Thyroid gland (tissue), 4 donors: Measurements from ENCODE around the gene TMEM116. TPM values are rescaled to one million over a fixed set of nuclear protein-coding genes. Genes with fewer than 3 reads are reported as not detected.

Source experiments
- DNase-seq, 2 donors: peaks; one replicate each; pipeline ENCODE4 v3.0.0-alpha.2; 2019
- H3K27ac ChIP-seq, 3 donors: fragments of 200-600 bp; sonication (generic); 1 replicate in 2 of 3; 2 replicates in 1 of 3; pipeline ENCODE4 v1.5.1; 2016 to 2019; ENCODE audit warnings: mild to moderate bottlenecking in 1 of 3, moderate library complexity in 1 of 3
- H3K27me3 ChIP-seq: fragments of 200-600 bp; sonication (generic); one replicate; pipeline ENCODE4 v1.5.1; 2019
- H3K36me3 ChIP-seq, 2 donors: fragments of 200-600 bp; sonication (generic); one replicate each; pipeline ENCODE4 v1.5.1; 2016 to 2019
- H3K4me1 ChIP-seq, 2 donors: fragments of 200-600 bp; sonication (generic); one replicate each; pipeline ENCODE4 v1.5.1; 2017 to 2019
- H3K4me3 ChIP-seq, 3 donors: fragments of 200-600 bp; sonication (generic); replicated peaks in 1 of 3; 1 replicate in 2 of 3; 2 replicates in 1 of 3; pipeline ENCODE4 v1.5.1; 2016; ENCODE audit warnings: mild to moderate bottlenecking in 1 of 3
- H3K9me3 ChIP-seq: fragments of 200-600 bp; sonication (generic); one replicate; pipeline ENCODE4 v1.5.1; 2017
- POLR2A ChIP-seq, 2 donors: fragments of 450-650 bp; IDR thresholded peaks; one replicate each; pipeline ENCODE4 v1.6.1; 2017; ENCODE audit warnings: antibody characterized with exemption in 2 of 2, mild to moderate bottlenecking in 2 of 2, moderate library complexity in 1 of 2
- WGBS, 2 donors: methylation state at CpG; one replicate each; pipeline ENCODE4 v1.1.5; 2017; 5-methylcytosine and 5-hydroxymethylcytosine counted together
- intact Hi-C: fragments of 100-400 bp; cut with DNase I; formaldehyde crosslinking; loops from one replicate; pipeline ENCODE4 v1.15.1; 2023
- microRNA-seq: library from miRNA; unstranded; fragments of <30 nt; microRNA quantifications from one replicate; pipeline ENCODE4, GENCODE V29; 2016
- small RNA-seq: library from RNA; depleted of rRNA; stranded (forward); fragments of <200 nt; gene quantifications from one replicate; pipeline ENCODE3, GENCODE V24; 2016
- total RNA-seq, 4 donors: library from RNA; depleted of rRNA; stranded (reverse); fragments of >200 nt; gene quantifications; one replicate each; pipeline ENCODE4 v1.2.3, GENCODE V29; 2016
- TF ChIP-seq, protein P1 (sequence below), 6 experiments: fragments of 200-600 bp in 3 of 6; fragments of 450-650 bp in 3 of 6; sonication (generic) in 3 of 6; IDR thresholded peaks; one replicate each; pipeline ENCODE4 v1.5.1; 2016 to 2019; ENCODE audit warnings: antibody characterized with exemption in 6 of 6, mild to moderate bottlenecking in 2 of 6, inconsistent platforms in 1 of 6, moderate library complexity in 1 of 6

The TMEM116 gene
- total RNA-seq, 4 donors from 2014 or later: 20.0 to 33.0 (median 26.6) TPM

GRCh38 chr12:111894556-111894955, 118.4 kb downstream of the TMEM116 start:
- intact Hi-C loops: no loop called here
- Histone ChIP-seq H3K4me3 (no peak overlapping the region), H3K27ac (no peak overlapping the region), H3K4me1 (no peaks in the 10 kb centered on the region), H3K9me3 (no peaks in the 10 kb centered on the region), H3K36me3 (peaks cover 8 to 23% of the 10 kb centered on the region in 2 donors), H3K27me3 (no peaks in the 10 kb centered on the region)
- TF ChIP-seq, protein P1, sequence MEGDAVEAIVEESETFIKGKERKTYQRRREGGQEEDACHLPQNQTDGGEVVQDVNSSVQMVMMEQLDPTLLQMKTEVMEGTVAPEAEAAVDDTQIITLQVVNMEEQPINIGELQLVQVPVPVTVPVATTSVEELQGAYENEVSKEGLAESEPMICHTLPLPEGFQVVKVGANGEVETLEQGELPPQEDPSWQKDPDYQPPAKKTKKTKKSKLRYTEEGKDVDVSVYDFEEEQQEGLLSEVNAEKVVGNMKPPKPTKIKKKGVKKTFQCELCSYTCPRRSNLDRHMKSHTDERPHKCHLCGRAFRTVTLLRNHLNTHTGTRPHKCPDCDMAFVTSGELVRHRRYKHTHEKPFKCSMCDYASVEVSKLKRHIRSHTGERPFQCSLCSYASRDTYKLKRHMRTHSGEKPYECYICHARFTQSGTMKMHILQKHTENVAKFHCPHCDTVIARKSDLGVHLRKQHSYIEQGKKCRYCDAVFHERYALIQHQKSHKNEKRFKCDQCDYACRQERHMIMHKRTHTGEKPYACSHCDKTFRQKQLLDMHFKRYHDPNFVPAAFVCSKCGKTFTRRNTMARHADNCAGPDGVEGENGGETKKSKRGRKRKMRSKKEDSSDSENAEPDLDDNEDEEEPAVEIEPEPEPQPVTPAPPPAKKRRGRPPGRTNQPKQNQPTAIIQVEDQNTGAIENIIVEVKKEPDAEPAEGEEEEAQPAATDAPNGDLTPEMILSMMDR (IDR thresholded peaks at IDR 0.05): no peak
- no peak for TF ChIP-seq POLR2A (IDR thresholded peaks at IDR 0.05)
- DNase-seq: no peak
- WGBS, 2 donors: 89 to 90% methylated on average over 5 of the region's 5 CpGs

GRCh38 chr12:111893287-111893686, 119.7 kb downstream of the TMEM116 start:
- H3K36me3 ChIP-seq: peaks cover 20 to 33% of the 10 kb centered on the region in 2 donors
- 41 to 44% methylated on average over 2 of the region's 2 CpGs for WGBS, 2 donors
- H3K4me1 ChIP-seq: no peaks in the 10 kb centered on the region
- DNase-seq: peak; percentile 12 to 40
- intact Hi-C loops: no loop called here
- peak overlapping the region in 2 of 3 donors; percentile 7 for H3K27ac ChIP-seq
- TF ChIP-seq, protein P1 (IDR thresholded peaks at IDR 0.05): no peak
- H3K9me3 ChIP-seq: no peaks in the 10 kb centered on the region
- no peak overlapping the region for H3K4me3 ChIP-seq
- H3K27me3 ChIP-seq: no peaks in the 10 kb centered on the region

GRCh38 chr12:111887926-111888745, 124.8 kb downstream of the TMEM116 start:
- TF ChIP-seq POLR2A (IDR thresholded peaks at IDR 0.05): no peak
- Histone ChIP-seq H3K4me1 (no peaks in the 10 kb centered on the region), H3K9me3 (no peaks in the 10 kb centered on the region), H3K27me3 (no peaks in the 10 kb centered on the region), H3K36me3 (peaks cover 45 to 53% of the 10 kb centered on the region in 2 donors), H3K4me3 (no peak overlapping the region), H3K27ac (no peak overlapping the region)
- no peak for DNase-seq
- 92 to 94% methylated on average over 11 of the region's 11 CpGs for WGBS, 2 donors
- intact Hi-C loops: no loop called here

DNA sequence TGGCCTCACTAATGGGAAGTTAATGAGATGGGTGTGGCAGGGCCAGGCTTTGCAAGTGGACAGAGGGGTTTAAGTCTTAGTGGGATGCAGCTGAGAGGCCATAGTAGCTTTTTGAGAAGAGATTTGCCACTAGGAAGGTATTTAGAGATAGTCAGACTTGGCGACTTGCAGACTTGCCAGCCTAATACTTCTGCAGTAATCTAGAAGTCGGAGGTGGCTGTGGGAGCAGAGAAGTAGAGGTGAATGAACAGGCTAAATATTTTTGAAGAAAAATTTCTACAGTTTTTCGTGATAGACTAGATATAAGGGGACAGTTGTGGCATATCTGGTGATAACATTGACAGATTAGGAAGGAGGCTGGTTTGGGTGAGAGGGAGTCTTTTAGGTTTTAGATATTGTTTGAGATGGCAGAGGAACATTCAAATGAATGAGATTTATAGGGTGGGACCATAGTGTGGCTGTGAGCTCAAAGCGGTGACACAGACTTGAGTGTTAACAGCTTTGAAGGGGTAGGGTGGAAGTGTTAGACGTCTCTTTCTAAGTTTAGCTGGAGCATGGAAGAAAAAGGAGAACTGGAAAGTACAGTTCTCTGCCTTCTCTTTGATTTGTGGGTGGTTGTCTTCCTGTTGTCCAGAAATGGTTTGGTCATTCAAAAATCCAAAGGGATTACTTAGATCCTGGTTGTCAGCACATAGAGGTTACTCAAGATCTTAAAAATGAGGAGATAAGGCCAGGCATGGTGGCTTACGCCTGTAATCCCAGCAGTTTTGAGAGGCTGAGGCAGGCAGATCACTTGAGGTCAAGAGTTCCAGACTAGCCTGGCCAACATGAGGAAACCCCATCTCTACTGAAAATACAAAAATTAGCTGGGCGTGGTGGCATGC, 126.1 kb downstream of the TMEM116 start:
- H3K4me1 ChIP-seq: no peaks in the 10 kb centered on the region
- intact Hi-C loops: no loop called here
- DNase-seq: no peak
- H3K9me3 ChIP-seq: no peaks in the 10 kb centered on the region
- H3K27ac ChIP-seq: no peak overlapping the region
- no peak overlapping the region for H3K4me3 ChIP-seq
- WGBS, 2 donors: 94 to 95% methylated on average over 7 of the region's 7 CpGs
- H3K27me3 ChIP-seq: no peaks in the 10 kb centered on the region
- H3K36me3 ChIP-seq: peaks cover 45 to 58% of the 10 kb centered on the region in 2 donors
- TF ChIP-seq, protein P1 (IDR thresholded peaks at IDR 0.05): no peak
- TF ChIP-seq POLR2A (IDR thresholded peaks at IDR 0.05): no peak

DNA sequence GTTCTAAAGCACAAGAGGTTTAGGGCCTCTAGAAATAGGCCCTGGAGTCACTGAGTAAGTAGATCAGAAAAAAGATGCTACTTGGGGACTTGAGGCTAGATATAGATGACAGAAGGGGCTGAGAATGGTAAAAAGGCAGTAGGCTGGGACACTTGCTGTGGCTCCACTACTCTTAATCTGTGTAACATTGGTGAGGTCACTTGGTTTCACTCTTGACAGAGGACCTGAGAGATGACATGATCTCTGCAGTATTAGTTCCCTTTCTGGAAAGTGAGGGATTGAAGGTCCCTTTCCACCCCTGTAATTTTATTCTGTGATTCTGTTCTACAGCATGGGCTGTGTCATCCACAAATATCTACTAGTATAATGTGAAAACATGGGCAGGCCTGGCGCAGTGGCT, 131.2 kb downstream of the TMEM116 start:
- DNase-seq: no peak
- no peaks in the 10 kb centered on the region for H3K27me3 ChIP-seq
- H3K36me3 ChIP-seq: peaks cover 35 to 36% of the 10 kb centered on the region in 2 donors
- 100% methylated on average over 1 of the region's 1 CpG for WGBS, 2 donors
- no peak overlapping the region for H3K4me3 ChIP-seq
- H3K27ac ChIP-seq: no peak overlapping the region
- no peaks in the 10 kb centered on the region for H3K4me1 ChIP-seq
- no peaks in the 10 kb centered on the region for H3K9me3 ChIP-seq
- intact Hi-C loops: no loop called here
- TF ChIP-seq, protein P1 (IDR thresholded peaks at IDR 0.05): no peak
- TF ChIP-seq POLR2A (IDR thresholded peaks at IDR 0.05): no peak

Small RNAs within 50 kb of the gene (microRNA-seq; reads per million reads assigned to microRNA genes)
- gene MIR3657: not detected

Small RNAs within 50 kb of the gene (small RNA-seq; reads per million reads assigned to genes)
- gene AC004024.1: not detected
- not detected for gene MIR3657

Other genes starting within 250 kb of the TMEM116 start
- 100 to 1,000 TPM in 2 of 4 donors, 10 to 100 TPM in 2; 90.7 to 112 (median 97.8) TPM for gene ALDH2, start 246.2 kb downstream of the TMEM116 start, total RNA-seq
- gene MAPKAPK5, start 170.9 kb downstream of the TMEM116 start, total RNA-seq: 10 to 100 TPM; 54.3 to 81.6 (median 60.0) TPM
- 10 to 100 TPM; 66.1 to 93.3 (median 80.7) TPM for gene ERP29, start 261 bp upstream of the TMEM116 start, total RNA-seq
- gene NAA25, start 95.6 kb upstream of the TMEM116 start, total RNA-seq: 10 to 100 TPM; 22.4 to 37.1 (median 24.7) TPM
- gene TRAFD1, start 112.4 kb upstream of the TMEM116 start, total RNA-seq: 10 to 100 TPM; 24.6 to 34.4 (median 27.9) TPM